ENCODE measurements around the gene PREPL. TPM values are rescaled to one million over a fixed set of nuclear protein-coding genes. Genes with fewer than 3 reads are reported as not detected.
A peak's percentile ranks its signal among the peaks of the same experiment; 100 is the strongest.

Gene PREPL
- total and polyA plus RNA-seq, 2 donors from 2014 or later: 32.1 to 67.9 TPM

GRCh38 chr2:44275927-44276303 lies 85.4 kb downstream of the PREPL start:
- DNase-seq (peak in 2 of 5 donors; percentile 51 to 54), FAIRE-seq (no peak)
- TF ChIP-seq, protein P1, sequence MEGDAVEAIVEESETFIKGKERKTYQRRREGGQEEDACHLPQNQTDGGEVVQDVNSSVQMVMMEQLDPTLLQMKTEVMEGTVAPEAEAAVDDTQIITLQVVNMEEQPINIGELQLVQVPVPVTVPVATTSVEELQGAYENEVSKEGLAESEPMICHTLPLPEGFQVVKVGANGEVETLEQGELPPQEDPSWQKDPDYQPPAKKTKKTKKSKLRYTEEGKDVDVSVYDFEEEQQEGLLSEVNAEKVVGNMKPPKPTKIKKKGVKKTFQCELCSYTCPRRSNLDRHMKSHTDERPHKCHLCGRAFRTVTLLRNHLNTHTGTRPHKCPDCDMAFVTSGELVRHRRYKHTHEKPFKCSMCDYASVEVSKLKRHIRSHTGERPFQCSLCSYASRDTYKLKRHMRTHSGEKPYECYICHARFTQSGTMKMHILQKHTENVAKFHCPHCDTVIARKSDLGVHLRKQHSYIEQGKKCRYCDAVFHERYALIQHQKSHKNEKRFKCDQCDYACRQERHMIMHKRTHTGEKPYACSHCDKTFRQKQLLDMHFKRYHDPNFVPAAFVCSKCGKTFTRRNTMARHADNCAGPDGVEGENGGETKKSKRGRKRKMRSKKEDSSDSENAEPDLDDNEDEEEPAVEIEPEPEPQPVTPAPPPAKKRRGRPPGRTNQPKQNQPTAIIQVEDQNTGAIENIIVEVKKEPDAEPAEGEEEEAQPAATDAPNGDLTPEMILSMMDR (IDR thresholded peaks at IDR 0.05; ENCODE audit: borderline replicate concordance, extremely low read depth, insufficient read depth): no peak
- peak overlapping the region; percentile 26 to 90 (median 49) for H3K9ac ChIP-seq (ENCODE audit: low read length in 3 of 3)
- no peaks in the 10 kb centered on the region for H3K4me1 ChIP-seq (ENCODE audit: control insufficient read depth in 2 of 3, insufficient read depth in 2 of 3, low read depth in 1 of 3, low read length in 3 of 3)
- peak overlapping the region; percentile 53 to 88 (median 81) for H3K4me3 ChIP-seq (ENCODE audit: low read length in 3 of 3)
- peak overlapping the region; percentile 92 to 93 for H3K27ac ChIP-seq (ENCODE audit: low read depth in 2 of 2, low read length in 2 of 2)
- H3K27me3 ChIP-seq (ENCODE audit: control insufficient read depth, insufficient read depth, low read length): no peaks in the 10 kb centered on the region
- no peaks in the 10 kb centered on the region for H3K9me3 ChIP-seq (ENCODE audit: control insufficient read depth in 2 of 3, insufficient read depth in 1 of 3, low read length in 3 of 3)
- intact Hi-C loops (cut with DNase I): no loop called here
- H3K36me3 ChIP-seq (ENCODE audit: control insufficient read depth in 2 of 3, insufficient read depth in 3 of 3, low read length in 3 of 3): no peaks in the 10 kb centered on the region

GRCh38 chr2:44273596-44273995 lies 87.7 kb downstream of the PREPL start:
- H3K4me1 ChIP-seq (ENCODE audit: control insufficient read depth in 2 of 3, insufficient read depth in 2 of 3, low read depth in 1 of 3, low read length in 3 of 3): peaks cover 0 to 1% (median 0%) of the 10 kb centered on the region in 3 donors
- no peaks in the 10 kb centered on the region for H3K36me3 ChIP-seq (ENCODE audit: control insufficient read depth in 2 of 3, insufficient read depth in 3 of 3, low read length in 3 of 3)
- H3K27ac ChIP-seq (ENCODE audit: low read depth in 2 of 2, low read length in 2 of 2): no peak overlapping the region
- FAIRE-seq (no peak), DNase-seq (no peak)
- intact Hi-C loops (cut with DNase I): no loop called here
- H3K27me3 ChIP-seq (ENCODE audit: control insufficient read depth, insufficient read depth, low read length): no peaks in the 10 kb centered on the region
- no peaks in the 10 kb centered on the region for H3K9me3 ChIP-seq (ENCODE audit: control insufficient read depth in 2 of 3, insufficient read depth in 1 of 3, low read length in 3 of 3)
- TF ChIP-seq, protein P1 (IDR thresholded peaks at IDR 0.05; ENCODE audit: borderline replicate concordance, extremely low read depth, insufficient read depth): no peak
- no peak overlapping the region for H3K9ac ChIP-seq (ENCODE audit: low read length in 3 of 3)
- no peak overlapping the region for H3K4me3 ChIP-seq (ENCODE audit: low read length in 3 of 3)

- Histone ChIP-seq H3K27ac (ENCODE audit: low read depth in 2 of 2, low read length in 2 of 2) (no peak overlapping the region), H3K27me3 (ENCODE audit: control insufficient read depth, insufficient read depth, low read length) (no peaks in the 10 kb centered on the region), H3K9me3 (ENCODE audit: control insufficient read depth in 2 of 3, insufficient read depth in 1 of 3, low read length in 3 of 3) (no peaks in the 10 kb centered on the region), H3K4me3 (ENCODE audit: low read length in 3 of 3) (no peak overlapping the region), H3K36me3 (ENCODE audit: control insufficient read depth in 2 of 3, insufficient read depth in 3 of 3, low read length in 3 of 3) (no peaks in the 10 kb centered on the region), H3K4me1 (ENCODE audit: control insufficient read depth in 2 of 3, insufficient read depth in 2 of 3, low read depth in 1 of 3, low read length in 3 of 3) (peaks cover 0 to 6% (median 4%) of the 10 kb centered on the region in 3 donors), H3K9ac (ENCODE audit: low read length in 3 of 3) (no peak overlapping the region)
- TF ChIP-seq, protein P1 (IDR thresholded peaks at IDR 0.05; ENCODE audit: borderline replicate concordance, extremely low read depth, insufficient read depth): no peak
- DNase-seq (no peak), FAIRE-seq (no peak)
- intact Hi-C loops (cut with DNase I): no loop called here
Measured at GRCh38 chr2:44273076-44273475, 88.2 kb downstream of the PREPL start.

GRCh38 chr2:44271296-44271695 lies 90.0 kb downstream of the PREPL start:
- no peak overlapping the region for H3K27ac ChIP-seq (ENCODE audit: low read depth in 2 of 2, low read length in 2 of 2)

More at GRCh38 chr2:44271296-44271695, 90.0 kb downstream of the PREPL start:
- FAIRE-seq: no peak
- DNase-seq: no peak
- intact Hi-C loops (cut with DNase I): no loop called here
- TF ChIP-seq, protein P1 (IDR thresholded peaks at IDR 0.05; ENCODE audit: borderline replicate concordance, extremely low read depth, insufficient read depth): no peak
- H3K9ac ChIP-seq (ENCODE audit: low read length in 3 of 3): no peak overlapping the region
- H3K4me3 ChIP-seq (ENCODE audit: low read length in 3 of 3): no peak overlapping the region
- H3K36me3 ChIP-seq (ENCODE audit: control insufficient read depth in 2 of 3, insufficient read depth in 3 of 3, low read length in 3 of 3): no peaks in the 10 kb centered on the region
- no peaks in the 10 kb centered on the region for H3K9me3 ChIP-seq (ENCODE audit: control insufficient read depth in 2 of 3, insufficient read depth in 1 of 3, low read length in 3 of 3)
- no peaks in the 10 kb centered on the region for H3K27me3 ChIP-seq (ENCODE audit: control insufficient read depth, insufficient read depth, low read length)
- peaks cover 2 to 15% (median 10%) of the 10 kb centered on the region in 3 donors for H3K4me1 ChIP-seq (ENCODE audit: control insufficient read depth in 2 of 3, insufficient read depth in 2 of 3, low read depth in 1 of 3, low read length in 3 of 3)

Data from kidney (tissue), 14 donors.